SJSA1 (cell line): ENCODE results near the gene SELENOW. TPM values are rescaled to one million over a fixed set of nuclear protein-coding genes. Genes with fewer than 3 reads are reported as not detected.
"Not testable (repeated sequence)": the region's sequence is repeated elsewhere in the genome, so short reads cannot be mapped to it uniquely, and the experiment has no call there.

Experiments used
- DNase-seq, 2 experiments: peaks; one replicate each; pipeline ENCODE4 v3.0.0-alpha.2; 2015 to 2020; ENCODE audit warnings: low spot score in 2 of 2, low read depth in 1 of 2
- H3K27ac ChIP-seq: fragments of 250-450 bp; sonication (Bioruptor Pico); 2 replicates; pipeline ENCODE4 v1.5.1; 2020; ENCODE audit warnings: mild to moderate bottlenecking, moderate library complexity
- H3K27me3 ChIP-seq: fragments of 250-450 bp; sonication (Bioruptor Pico); replicated peaks from 2 replicates; pipeline ENCODE4 v1.5.1; 2020; ENCODE audit warnings: mild to moderate bottlenecking, moderate library complexity
- H3K36me3 ChIP-seq: fragments of 250-450 bp; sonication (Bioruptor Pico); 2 replicates; pipeline ENCODE4 v1.5.1; 2020; ENCODE audit warnings: mild to moderate bottlenecking
- H3K4me1 ChIP-seq: fragments of 250-450 bp; sonication (Bioruptor Pico); replicated peaks from 2 replicates; pipeline ENCODE4 v1.6.1; 2021; ENCODE audit warnings: mild to moderate bottlenecking
- H3K4me3 ChIP-seq: fragments of 250-450 bp; sonication (Bioruptor Pico); 2 replicates; pipeline ENCODE4 v1.5.1; 2020; ENCODE audit warnings: mild to moderate bottlenecking
- H3K9me3 ChIP-seq: fragments of 250-450 bp; sonication (Bioruptor Pico); replicated peaks from 2 replicates; pipeline ENCODE4 v1.5.1; 2020; ENCODE audit warnings: mild to moderate bottlenecking
- total RNA-seq: library from RNA; depleted of rRNA; stranded (reverse); fragments of >200 nt; shearing (Covaris generic); gene quantifications from 2 replicates; pipeline ENCODE4 v1.2.3, GENCODE V29; 2014

The SELENOW gene
- total RNA-seq, 1 experiment from 2014 or later, result 455 TPM

DNA sequence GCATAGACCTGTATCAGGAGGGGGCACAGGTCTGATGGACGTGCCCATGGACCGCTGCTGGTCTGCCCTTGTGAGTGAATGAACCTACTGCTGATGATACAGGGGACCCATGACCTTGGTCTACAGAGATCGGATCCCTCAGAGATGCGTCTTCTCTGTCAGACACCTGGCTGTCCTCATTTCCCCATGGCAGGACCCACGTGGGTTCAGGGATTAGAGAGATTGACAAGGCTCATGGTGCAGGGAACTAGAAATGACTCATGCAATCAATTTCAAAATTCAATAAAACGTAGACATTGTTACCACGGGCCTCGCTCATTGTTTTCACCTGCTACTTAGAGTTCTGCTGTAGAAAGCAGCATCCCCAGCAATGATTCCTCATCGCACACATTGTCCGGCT lies 26.8 kb downstream of the SELENOW start:
- 0 out of 2 replicates have a peak, but pooled peaks cover 3% of the 10 kb centered on the region for H3K27me3 ChIP-seq
- no peak overlapping the region for H3K27ac ChIP-seq
- H3K4me1 ChIP-seq, result no peaks in the 10 kb centered on the region
- no peaks in the 10 kb centered on the region for H3K36me3 ChIP-seq
- no peaks in the 10 kb centered on the region; the same call in 1 of the 2 replicates for H3K9me3 ChIP-seq
- no peak for DNase-seq
- no peak overlapping the region for H3K4me3 ChIP-seq

DNA sequence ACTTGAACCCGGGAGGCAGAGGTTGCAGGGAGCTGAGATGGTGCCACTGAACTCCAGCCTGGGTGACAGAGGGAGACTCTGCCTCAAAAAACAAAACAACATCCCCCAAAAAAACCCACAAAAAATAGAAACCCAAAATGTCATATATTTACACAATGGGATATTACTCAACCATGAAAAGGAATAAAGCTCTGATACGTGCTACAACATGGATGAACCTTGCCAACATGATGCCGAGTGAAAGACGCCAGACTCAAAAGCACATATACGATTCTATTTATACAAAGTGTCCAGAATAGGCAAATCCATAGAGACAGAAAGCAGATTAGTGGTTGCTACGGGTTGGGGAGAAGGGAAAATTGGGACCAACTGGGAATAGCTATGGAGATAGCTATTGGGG lies 27.9 kb downstream of the SELENOW start:
- Histone ChIP-seq H3K36me3 (no peaks in the 10 kb centered on the region), H3K9me3 (no peaks in the 10 kb centered on the region), H3K4me1 (no peaks in the 10 kb centered on the region), H3K4me3 (no peak overlapping the region), H3K27me3 (0 out of 2 replicates have a peak, but pooled peaks cover 3% of the 10 kb centered on the region), H3K27ac (no peak overlapping the region)
- no peak for DNase-seq

DNA sequence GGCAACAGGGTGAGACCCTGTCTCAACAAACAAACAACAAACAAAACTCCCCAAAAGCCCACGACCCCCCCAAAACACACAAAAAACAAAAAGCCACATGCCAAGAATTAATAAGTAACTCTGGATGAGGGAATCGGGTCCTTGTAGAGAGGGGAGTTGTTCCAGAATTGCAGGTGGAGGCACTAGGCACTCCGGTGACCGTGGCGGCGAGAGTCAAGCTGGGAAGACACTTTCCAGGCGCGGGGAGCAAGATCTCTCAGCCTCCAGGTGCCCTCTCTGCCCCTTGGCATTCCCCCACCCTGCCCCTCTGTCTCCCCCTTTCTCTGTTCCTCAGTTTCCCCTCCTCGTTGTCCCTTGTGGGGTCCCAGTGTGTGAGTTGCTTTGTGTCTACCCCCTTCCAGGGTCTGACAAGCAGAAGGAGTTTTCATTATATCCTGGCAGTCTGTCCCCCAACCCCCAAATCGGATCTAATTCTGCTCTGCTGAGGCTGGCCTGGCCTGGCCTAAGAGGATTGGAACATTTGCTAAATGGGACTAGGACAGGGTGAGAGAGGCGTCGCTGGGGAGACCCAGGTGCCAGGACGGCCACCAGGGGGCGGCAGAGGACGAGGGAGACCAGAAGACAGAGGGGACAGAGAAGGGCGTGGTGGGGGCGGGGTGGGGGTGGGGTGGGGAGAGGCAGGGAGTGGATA lies 34.9 kb downstream of the SELENOW start:
- no peak overlapping the region for H3K4me3 ChIP-seq
- no peaks in the 10 kb centered on the region for H3K36me3 ChIP-seq
- no peaks in the 10 kb centered on the region for H3K9me3 ChIP-seq
- no peaks in the 10 kb centered on the region for H3K4me1 ChIP-seq
- no peak overlapping the region for H3K27ac ChIP-seq
- no peaks in the 10 kb centered on the region for H3K27me3 ChIP-seq
- DNase-seq, result peak; percentile 24 to 85

DNA sequence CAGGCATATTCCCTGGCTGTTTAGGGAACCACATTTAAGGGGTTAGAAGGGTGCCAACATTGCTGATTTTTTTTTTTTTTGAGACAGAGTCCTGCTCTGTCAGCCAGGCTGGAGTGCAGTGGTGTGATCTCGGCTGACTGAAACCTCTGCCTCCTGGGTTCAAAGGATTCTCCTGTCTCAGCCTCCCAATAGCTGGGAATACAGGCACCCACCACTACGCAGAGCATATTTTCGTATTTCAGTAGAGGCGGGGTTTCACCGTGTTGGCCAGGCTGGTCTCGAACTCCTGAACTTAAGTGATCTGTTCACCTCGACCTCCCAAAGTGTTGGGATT lies 35.5 kb downstream of the SELENOW start:
- DNase-seq, result no peak
- Histone ChIP-seq H3K27ac (no peak overlapping the region), H3K4me3 (no peak overlapping the region), H3K36me3 (no peaks in the 10 kb centered on the region), H3K4me1 (no peaks in the 10 kb centered on the region), H3K27me3 (peaks cover 1% of the 10 kb centered on the region; the same call in 1 of the 2 replicates), H3K9me3 (no peaks in the 10 kb centered on the region)

DNA sequence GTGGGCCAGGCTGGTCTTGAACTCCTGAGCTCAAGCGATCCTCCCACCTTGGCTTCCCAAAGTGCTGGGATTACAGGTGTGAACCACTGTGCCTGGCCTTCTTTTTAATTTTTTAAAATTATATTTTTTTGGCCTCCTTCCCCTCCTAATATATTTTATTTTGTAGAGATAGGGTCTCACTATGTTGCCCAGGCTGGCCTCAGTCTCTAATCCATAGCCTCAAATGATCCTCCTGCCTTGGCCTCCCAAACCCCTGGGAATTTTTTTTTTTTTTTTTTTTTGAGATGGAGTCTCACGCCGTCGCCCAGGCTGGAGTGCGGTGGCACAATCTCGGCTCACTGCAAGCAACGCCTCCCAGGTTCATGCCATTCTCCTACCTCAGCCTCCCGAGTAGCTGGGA lies 37.8 kb downstream of the SELENOW start:
- H3K4me1 ChIP-seq, H3K4me3 ChIP-seq, H3K9me3 ChIP-seq, DNase-seq, H3K27ac ChIP-seq, H3K36me3 ChIP-seq: not testable (repeated sequence)
- peaks cover 16% of the 10 kb centered on the region for H3K27me3 ChIP-seq

DNA sequence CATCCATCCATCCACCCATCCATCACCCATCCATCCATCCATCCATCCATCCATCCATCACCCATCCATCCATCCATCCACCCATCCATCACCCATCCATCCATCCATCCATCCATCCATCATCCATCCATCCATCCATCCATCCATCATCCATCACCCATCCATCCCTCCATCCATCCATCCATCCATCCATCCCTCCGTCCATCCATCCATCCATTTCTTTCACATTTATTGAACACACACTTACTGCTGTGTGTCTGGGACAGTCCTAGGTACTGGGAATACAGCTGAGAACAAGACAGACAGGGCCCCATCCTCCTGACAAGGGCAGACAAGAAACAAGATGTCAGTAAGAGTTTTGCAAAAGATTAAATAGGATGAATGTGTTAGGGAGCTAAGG lies 39.7 kb downstream of the SELENOW start:
- DNase-seq, H3K36me3 ChIP-seq, H3K4me1 ChIP-seq, H3K9me3 ChIP-seq, H3K27ac ChIP-seq, H3K4me3 ChIP-seq: not testable (repeated sequence)
- H3K27me3 ChIP-seq, result peaks cover 24% of the 10 kb centered on the region

DNA sequence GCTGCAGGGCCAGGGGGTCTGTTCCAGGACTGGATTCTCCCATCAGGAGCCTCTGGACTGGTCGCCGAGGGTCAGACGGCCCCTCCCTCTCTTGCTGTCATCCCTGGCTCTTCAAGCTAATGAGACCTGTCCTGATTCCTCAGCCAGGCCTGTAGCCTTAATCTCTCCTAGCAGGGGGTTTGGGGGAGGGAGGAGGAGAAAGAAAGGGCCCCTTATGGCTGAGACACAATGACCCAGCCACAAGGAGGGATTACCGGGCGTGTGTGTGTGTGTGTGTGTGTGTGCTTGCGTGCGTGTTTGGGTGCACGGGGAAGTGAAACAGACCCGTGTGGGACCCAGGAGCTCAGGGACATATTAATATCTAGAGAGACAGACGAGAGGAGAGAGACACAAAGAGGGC lies 41.4 kb downstream of the SELENOW start:
- no peak for DNase-seq
- no peaks in the 10 kb centered on the region for H3K4me1 ChIP-seq
- H3K36me3 ChIP-seq, result no peaks in the 10 kb centered on the region
- H3K27ac ChIP-seq, result no peak overlapping the region
- H3K4me3 ChIP-seq, result no peak overlapping the region
- H3K27me3 ChIP-seq, result peaks cover 24% of the 10 kb centered on the region
- no peaks in the 10 kb centered on the region for H3K9me3 ChIP-seq

DNA sequence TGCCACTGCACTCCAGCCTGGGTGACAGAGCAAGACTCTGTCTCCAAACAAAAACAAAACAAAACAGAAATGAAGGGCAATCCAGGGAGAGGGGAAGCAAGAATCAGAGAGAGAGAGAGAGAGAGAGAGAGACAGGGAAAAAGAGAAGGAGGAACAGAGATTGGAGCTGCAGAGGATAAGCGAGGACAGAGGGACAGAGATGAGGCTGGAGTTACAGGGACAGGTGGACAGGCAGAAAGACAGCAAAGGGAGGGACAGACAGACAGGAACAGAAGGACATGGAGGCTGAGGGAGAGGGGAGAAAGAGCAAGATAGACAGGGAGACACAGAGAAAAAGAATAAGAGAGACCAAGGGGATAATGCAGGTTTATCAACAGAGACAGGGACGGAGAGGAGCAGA lies 41.9 kb downstream of the SELENOW start:
- Histone ChIP-seq H3K4me1 (no peaks in the 10 kb centered on the region), H3K4me3 (no peak overlapping the region), H3K27ac (no peak overlapping the region), H3K36me3 (no peaks in the 10 kb centered on the region), H3K27me3 (peaks cover 24% of the 10 kb centered on the region), H3K9me3 (no peaks in the 10 kb centered on the region)
- no peak for DNase-seq

DNA sequence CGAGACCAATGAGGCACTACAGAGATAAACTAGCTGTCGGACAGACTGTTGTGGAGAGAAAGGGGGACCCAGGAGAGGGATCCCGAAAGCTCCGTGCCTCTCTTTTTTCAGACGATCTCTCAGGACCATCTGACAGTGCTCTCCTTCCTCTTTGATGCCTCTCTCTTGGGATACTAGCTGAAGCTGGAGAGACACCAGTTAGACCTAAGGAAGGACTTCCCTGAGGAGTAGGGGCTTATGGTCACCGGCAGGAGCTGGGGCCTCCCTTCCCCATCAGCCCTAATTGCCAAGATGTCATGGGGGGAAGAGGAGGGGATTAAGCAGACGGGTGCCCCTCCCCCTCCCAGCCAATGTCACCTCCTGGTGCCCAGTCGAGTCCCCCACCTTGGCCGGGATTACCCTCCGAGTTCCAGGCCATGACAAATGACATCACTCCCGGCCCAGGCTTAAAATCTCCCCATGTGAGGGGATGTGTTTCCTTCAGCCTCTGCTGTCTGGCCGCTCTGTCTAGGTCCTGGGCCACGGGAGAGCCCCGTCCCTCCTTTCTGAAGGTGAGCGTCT lies 43.0 kb downstream of the SELENOW start, which contains the start of gene CRX:
Gene CRX (plus strand): TSS at position 478 of the 561 bp plus-strand sequence. CDS start 12,507 bp downstream, outside the sequence.
- no peak for DNase-seq
- Histone ChIP-seq H3K4me1 (no peaks in the 10 kb centered on the region), H3K4me3 (no peak within 1 kb of the TSS), H3K9me3 (no peaks in the 10 kb centered on the region), H3K27ac (no peak within 1 kb of the TSS), H3K36me3 (no peaks in the 10 kb centered on the region), H3K27me3 (peaks cover 24% of the 10 kb centered on the region)

DNA sequence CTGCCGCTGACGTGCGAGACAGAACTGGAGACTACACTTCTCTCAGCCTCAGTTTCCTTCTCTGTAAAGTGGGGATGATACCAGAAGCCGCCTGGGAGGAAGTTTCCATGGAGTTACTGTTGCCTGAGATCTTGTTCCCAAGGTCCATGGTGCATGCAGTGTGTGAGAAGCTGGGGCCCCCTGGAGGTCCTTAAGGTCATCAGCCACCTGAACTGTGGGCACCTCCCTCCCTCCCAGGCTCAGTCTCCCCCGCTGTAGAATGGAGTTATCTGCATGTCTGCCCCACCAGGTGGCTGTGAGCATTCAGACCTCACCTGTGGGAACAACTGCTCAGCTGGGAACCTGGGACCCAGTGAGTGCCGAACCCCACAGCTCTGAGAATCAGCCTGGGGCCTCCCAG lies 45.9 kb downstream of the SELENOW start:
- H3K4me3 ChIP-seq, result no peak overlapping the region
- no peaks in the 10 kb centered on the region for H3K36me3 ChIP-seq
- H3K4me1 ChIP-seq, result no peaks in the 10 kb centered on the region
- no peak for DNase-seq
- H3K27me3 ChIP-seq, result peaks cover 28% of the 10 kb centered on the region
- no peaks in the 10 kb centered on the region for H3K9me3 ChIP-seq
- H3K27ac ChIP-seq, result no peak overlapping the region

DNA sequence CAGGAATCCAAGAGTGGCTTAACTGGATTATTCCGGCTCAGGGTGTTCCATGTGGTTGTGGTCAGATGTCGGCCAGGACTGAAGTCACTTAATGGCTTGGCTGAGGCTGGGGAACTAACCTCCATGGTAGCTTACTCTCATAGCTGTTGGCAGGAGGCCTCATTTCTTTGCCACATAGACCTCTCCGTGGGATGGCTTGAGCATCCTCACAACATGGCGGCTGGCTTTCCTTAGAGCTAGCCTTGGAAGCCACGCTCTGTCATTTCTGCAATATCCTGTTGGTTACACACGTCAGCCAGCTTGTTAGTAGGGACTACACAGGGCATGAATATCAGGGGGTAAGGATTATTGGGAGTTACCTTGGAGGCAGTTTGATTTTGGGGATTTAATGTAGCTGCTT lies 48.3 kb downstream of the SELENOW start:
- H3K27ac ChIP-seq, result no peak overlapping the region
- no peak overlapping the region for H3K4me3 ChIP-seq
- H3K9me3 ChIP-seq, result no peaks in the 10 kb centered on the region
- H3K27me3 ChIP-seq, result peaks cover 15% of the 10 kb centered on the region
- H3K36me3 ChIP-seq, result no peaks in the 10 kb centered on the region
- no peak for DNase-seq
- no peaks in the 10 kb centered on the region for H3K4me1 ChIP-seq

DNA sequence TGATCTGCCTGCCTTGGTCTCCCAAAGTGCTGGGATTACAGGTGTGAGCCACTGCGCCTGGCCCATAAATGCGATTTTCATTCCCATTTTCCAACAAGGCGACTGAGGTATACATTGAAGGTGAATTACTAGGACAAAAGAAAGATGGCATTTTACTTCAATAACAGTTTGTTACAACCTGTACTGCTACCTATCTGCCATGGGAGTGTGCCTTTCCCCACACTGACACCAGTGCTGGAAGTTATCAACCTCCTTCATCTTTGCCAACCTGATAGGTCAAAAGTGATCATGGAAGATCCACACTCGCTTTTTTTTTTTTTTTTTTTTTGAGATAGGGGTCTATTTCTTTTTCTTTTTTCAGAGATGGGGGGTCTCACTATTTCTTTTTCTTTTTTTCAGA lies 54.2 kb downstream of the SELENOW start:
- DNase-seq, result no peak
- Histone ChIP-seq H3K36me3 (no peaks in the 10 kb centered on the region), H3K4me3 (no peak overlapping the region), H3K27ac (no peak overlapping the region), H3K4me1 (no peaks in the 10 kb centered on the region), H3K9me3 (no peaks in the 10 kb centered on the region), H3K27me3 (peaks cover 15% of the 10 kb centered on the region; the same call in 1 of the 2 replicates)
